Parathyroid adenoma (tissue), 2 donors: ENCODE data around the gene CCDC185.

Experiments
- H2AFZ ChIP-seq: fragments of 300-600 bp; sonication (generic); one replicate; pipeline ENCODE4 v1.7.0; 2017; ENCODE audit warnings: antibody characterized with exemption, mild to moderate bottlenecking
- H3K27ac ChIP-seq: fragments of 300-600 bp; sonication (generic); one replicate; pipeline ENCODE4 v1.7.0; 2017
- H3K27me3 ChIP-seq: fragments of 300-600 bp; sonication (generic); one replicate; pipeline ENCODE4 v1.7.0; 2017; ENCODE audit warnings: low read length; ENCODE audit not compliant: control insufficient read depth, insufficient read depth
- H3K36me3 ChIP-seq: fragments of 300-600 bp; sonication (generic); one replicate; pipeline ENCODE4 v1.7.0; 2017; ENCODE audit warnings: low read length; ENCODE audit not compliant: control insufficient read depth, insufficient read depth
- H3K4me1 ChIP-seq: fragments of 300-600 bp; sonication (generic); one replicate; pipeline ENCODE4 v1.7.0; 2017; ENCODE audit warnings: control low read depth
- H3K4me2 ChIP-seq: fragments of 300-600 bp; sonication (generic); one replicate; pipeline ENCODE4 v1.7.0; 2017; ENCODE audit warnings: low read length
- H3K4me3 ChIP-seq: fragments of 300-600 bp; sonication (generic); one replicate; pipeline ENCODE4 v1.7.0; 2017; ENCODE audit warnings: low read depth, low read length
- H3K79me2 ChIP-seq: fragments of 300-600 bp; sonication (generic); one replicate; pipeline ENCODE4 v1.7.0; 2017; ENCODE audit warnings: control low read depth
- H3K9ac ChIP-seq: fragments of 300-600 bp; sonication (generic); one replicate; pipeline ENCODE4 v1.7.0; 2017; ENCODE audit warnings: mild to moderate bottlenecking
- H3K9me3 ChIP-seq: fragments of 300-600 bp; sonication (generic); one replicate; pipeline ENCODE4 v1.7.0; 2017; ENCODE audit warnings: low read length; ENCODE audit not compliant: control insufficient read depth
- CTCF ChIP-seq: fragments of 300-600 bp; sonication (generic); IDR thresholded peaks from one replicate; pipeline ENCODE4 v1.7.0; 2017; ENCODE audit warnings: antibody characterized with exemption, mild to moderate bottlenecking
- donor health status: primary hyperparathyroidism.

The CCDC185 gene

GRCh38 chr1:223417903-223418663 is 24.9 kb downstream of the CCDC185 start:
- no peaks in the 10 kb centered on the region for H3K4me1 ChIP-seq
- H3K36me3 ChIP-seq, result no peaks in the 10 kb centered on the region
- H3K4me2 ChIP-seq, result no peak overlapping the region
- H2AFZ ChIP-seq, result no peak overlapping the region
- H3K9me3 ChIP-seq, result no peaks in the 10 kb centered on the region
- no peaks in the 10 kb centered on the region for H3K79me2 ChIP-seq
- no peak overlapping the region for H3K27ac ChIP-seq
- no peak overlapping the region for H3K9ac ChIP-seq
- no peak overlapping the region for H3K4me3 ChIP-seq
- H3K27me3 ChIP-seq, result no peaks in the 10 kb centered on the region
- TF ChIP-seq CTCF, result no peak

GRCh38 chr1:223419115-223419514 is 25.9 kb downstream of the CCDC185 start:
- H3K36me3 ChIP-seq, result no peaks in the 10 kb centered on the region
- H3K27me3 ChIP-seq, result no peaks in the 10 kb centered on the region
- H3K4me1 ChIP-seq, result no peaks in the 10 kb centered on the region

GRCh38 chr1:223419561-223419960 is 26.3 kb downstream of the CCDC185 start:
- H3K4me2 ChIP-seq, result no peak overlapping the region
- H3K27me3 ChIP-seq, result no peaks in the 10 kb centered on the region
- H3K36me3 ChIP-seq, result no peaks in the 10 kb centered on the region
- H3K4me1 ChIP-seq, result no peaks in the 10 kb centered on the region
- H3K9ac ChIP-seq, result no peak overlapping the region
- no peak overlapping the region for H3K4me3 ChIP-seq
- H3K9me3 ChIP-seq, result no peaks in the 10 kb centered on the region
- H2AFZ ChIP-seq, result no peak overlapping the region
- H3K79me2 ChIP-seq, result no peaks in the 10 kb centered on the region
- TF ChIP-seq CTCF, result no peak
- H3K27ac ChIP-seq, result no peak overlapping the region

More at GRCh38 chr1:223419115-223419514, 25.9 kb downstream of the CCDC185 start:
- Histone ChIP-seq H3K4me3 (no peak overlapping the region), H2AFZ (no peak overlapping the region), H3K79me2 (no peaks in the 10 kb centered on the region), H3K4me2 (no peak overlapping the region), H3K27ac (no peak overlapping the region), H3K9ac (no peak overlapping the region), H3K9me3 (no peaks in the 10 kb centered on the region)
- TF ChIP-seq CTCF, result no peak

GRCh38 chr1:223421025-223421424 is 27.8 kb downstream of the CCDC185 start:
- no peak overlapping the region for H3K9ac ChIP-seq
- TF ChIP-seq CTCF, result no peak
- H3K4me2 ChIP-seq, result no peak overlapping the region
- H3K4me3 ChIP-seq, result no peak overlapping the region
- H3K79me2 ChIP-seq, result no peaks in the 10 kb centered on the region
- H3K36me3 ChIP-seq, result no peaks in the 10 kb centered on the region
- H3K27ac ChIP-seq, result no peak overlapping the region
- H2AFZ ChIP-seq, result no peak overlapping the region
- no peaks in the 10 kb centered on the region for H3K9me3 ChIP-seq
- H3K27me3 ChIP-seq, result no peaks in the 10 kb centered on the region
- no peaks in the 10 kb centered on the region for H3K4me1 ChIP-seq

GRCh38 chr1:223421676-223422075 is 28.5 kb downstream of the CCDC185 start:
- Histone ChIP-seq H3K9me3 (no peaks in the 10 kb centered on the region), H3K4me1 (no peaks in the 10 kb centered on the region), H3K27me3 (no peaks in the 10 kb centered on the region), H3K27ac (no peak overlapping the region), H3K4me3 (no peak overlapping the region), H3K36me3 (no peaks in the 10 kb centered on the region), H3K9ac (no peak overlapping the region), H3K79me2 (no peaks in the 10 kb centered on the region), H2AFZ (no peak overlapping the region), H3K4me2 (no peak overlapping the region)
- TF ChIP-seq CTCF, result no peak
